Stimulated activated CD4-positive, alpha-beta T cell treated with anti-CD3 and anti-CD28 coated beads, TNF-alpha, amount 100 ng/mL, for 4 hours (primary cell): Measurements from ENCODE around the gene PTOV1.
A peak's percentile ranks its signal among the peaks of the same experiment; 100 is the strongest.

Experiments
- DNase-seq, 3 experiments: peaks; one replicate each; pipeline ENCODE4 v3.0.0-alpha.2; 2020; ENCODE audit warnings: low read depth in 3 of 3

Gene PTOV1

DNA sequence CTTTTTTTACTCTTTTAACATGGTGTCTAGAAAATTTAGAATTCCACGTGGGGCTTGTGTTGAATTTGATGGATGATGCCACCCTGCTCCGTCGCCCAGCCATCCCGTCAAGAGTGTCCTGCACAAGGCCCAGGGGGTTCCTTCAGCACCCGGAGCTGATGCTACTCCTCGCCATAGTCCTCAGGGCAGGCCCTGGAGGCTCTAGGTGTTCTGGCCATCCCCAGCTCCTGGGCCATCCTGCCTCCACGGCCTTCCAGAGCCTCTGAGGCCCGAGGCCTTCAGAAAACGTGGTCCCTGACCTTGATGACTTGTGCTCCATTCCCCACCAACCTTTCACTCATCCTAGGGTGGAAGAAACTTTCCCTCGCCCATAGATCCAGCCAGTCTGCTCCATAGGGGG, 22.9 kb downstream of the PTOV1 start:
- no peak for DNase-seq

DNA sequence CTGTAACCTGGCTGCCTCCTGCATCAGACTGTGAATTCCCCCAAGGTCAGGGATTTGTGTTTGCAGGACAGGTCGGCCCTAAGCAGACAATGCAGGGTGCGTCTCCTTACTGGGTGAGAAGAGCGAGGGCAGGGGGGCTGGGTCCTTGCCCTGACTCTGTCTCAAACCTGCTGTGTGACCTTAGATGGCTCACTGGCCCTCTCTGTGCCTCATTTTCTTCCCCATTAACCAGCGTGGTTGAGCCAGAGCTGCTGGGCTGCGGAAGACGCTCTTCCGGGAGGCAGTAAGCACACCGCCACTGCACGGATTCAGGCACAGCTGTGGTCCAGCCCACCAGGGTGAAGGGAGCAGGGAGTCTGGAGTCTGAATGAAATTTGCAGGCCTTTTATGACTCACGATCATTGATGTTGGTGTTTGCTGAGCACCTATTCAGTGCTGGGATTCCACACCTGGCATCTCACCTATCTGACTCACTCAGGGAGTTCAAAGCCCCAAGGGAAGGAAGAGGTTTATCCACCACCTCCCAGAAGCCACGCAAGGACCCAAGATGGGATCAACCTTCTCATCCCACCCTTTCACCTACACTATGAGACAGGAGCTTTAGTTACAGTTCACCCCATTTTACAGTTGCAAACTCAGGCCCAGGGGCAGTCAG, 23.7 kb downstream of the PTOV1 start:
- no peak for DNase-seq

DNA sequence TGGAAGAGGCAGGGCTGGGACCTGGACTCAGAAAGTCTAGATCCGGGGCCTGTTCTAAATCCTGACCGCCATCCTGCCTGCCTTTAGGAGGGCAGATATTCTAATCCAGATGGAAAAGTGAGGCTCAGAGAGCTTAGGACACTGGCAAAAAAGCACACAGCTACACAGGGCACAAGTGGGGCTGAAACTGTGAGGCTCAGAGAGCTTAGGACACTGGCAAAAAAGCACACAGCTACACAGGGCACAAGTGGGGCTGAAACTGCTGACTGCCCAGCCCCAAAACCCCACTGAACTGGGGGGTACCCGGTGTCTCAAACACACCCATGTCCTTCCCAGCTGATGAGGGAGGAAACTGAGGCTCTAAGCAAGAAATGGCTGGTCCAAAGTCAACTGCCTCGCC, 24.2 kb downstream of the PTOV1 start:
- DNase-seq: no peak

DNA sequence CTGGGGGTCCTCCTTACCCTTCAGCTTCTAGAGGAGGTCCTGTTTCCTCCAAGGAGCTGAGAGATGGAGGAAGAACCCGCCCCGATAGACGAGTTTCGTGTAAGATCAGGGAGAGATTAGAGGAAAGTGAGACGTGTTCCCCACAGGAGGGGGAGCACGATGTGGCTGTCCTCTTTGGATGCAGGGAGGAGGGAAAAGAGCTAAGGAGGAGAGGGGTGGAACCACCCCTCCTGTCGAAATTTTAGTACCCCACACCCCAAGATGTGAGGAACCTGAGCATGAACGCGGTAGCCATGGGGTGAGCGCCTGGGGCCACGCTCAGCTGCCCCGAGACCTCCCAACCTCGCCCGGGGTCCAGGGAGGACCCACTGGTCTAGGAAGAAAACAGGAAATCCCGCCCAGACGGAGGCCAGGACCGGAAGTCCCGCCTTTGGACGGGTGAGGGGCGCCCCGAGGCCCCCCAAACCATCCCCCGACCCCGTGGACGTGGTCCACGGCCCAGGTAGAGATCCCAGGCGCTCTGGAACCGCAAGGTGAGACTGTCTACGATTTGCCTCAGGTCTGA, 25.0 kb downstream of the PTOV1 start:
- peak in 1 of 3 experiments; percentile 45 for DNase-seq

DNA sequence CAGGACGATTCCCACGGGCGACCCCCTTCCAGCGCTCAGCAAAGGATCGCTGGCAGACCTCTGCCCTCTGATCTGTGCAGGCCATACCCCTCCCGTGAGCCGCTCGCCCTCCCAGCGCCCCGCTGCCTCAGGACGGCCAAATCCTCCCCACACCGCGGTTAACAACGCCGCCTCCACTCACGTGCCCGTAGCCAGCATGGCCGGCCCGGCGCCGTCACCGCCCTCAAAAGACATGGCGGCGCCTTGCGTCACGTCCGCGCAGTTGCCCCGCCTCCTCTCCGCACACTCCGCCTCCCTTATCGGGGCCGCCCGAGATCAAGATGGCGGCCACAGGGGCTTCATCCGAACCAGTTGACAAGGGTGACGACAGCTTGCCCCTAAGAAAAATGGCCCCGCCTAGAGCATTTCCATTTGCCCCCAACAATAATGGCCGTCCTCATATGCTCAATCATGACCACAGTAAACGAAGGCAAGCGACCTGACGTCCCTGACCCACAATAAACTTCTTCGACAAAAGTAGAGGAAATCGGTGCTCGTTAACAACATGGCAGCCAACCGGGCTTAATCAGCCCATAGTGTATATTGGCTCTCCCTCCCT, 25.6 kb downstream of the PTOV1 start:
- DNase-seq: peak; percentile 93 to 96 (median 95)

DNA sequence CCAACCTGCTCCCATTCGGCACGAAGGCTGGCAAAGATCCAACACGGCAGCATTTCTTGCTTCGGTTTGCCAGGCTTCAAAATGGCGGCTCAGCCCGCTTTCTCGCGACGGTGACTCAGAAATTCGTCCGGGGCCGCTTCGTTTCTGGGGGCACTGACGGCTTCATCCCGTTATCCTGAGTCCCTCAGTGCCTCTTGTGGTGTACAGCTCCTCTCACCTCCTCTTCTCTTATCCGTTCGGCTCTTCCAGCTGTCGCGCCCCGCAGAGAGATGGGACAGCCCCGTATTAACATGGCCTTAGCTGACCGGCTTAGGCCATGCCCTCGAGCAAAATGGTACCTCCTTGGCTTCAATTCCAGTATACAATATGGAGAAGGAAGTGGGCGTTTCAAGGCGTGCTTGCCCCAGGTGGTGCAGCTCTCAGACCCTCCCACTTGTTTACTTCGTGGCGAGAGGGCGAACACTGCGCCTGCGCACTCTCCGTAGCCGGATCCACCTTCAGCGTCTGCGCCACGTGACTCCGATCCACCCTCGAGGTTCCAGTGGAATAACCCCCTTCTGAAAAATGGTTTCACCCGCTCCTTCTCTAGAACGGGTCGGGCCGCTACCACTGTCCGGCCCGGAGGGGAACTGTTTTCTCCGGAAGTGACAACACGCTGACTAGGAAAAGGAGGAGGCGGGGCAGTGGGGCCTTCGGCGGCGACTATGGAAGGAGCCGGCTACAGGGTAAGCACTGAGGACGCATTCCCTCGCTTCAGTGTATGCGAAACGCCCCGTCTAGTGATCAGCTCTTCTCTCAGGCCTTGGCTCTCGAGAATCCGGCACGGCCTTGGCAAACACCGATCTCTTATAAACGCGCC, 26.3 kb downstream of the PTOV1 start, which contains the start of the genes AKT1S1 and TBC1D17:
Gene AKT1S1, minus strand, starts transcription at position 336 of the 859 bp plus-strand sequence. CDS start 4,060 bp downstream, outside the sequence.
Gene TBC1D17, plus strand, starts transcription at position 683 of the 859 bp plus-strand sequence. Its CDS starts 22 bp downstream, at position 705.
- DNase-seq: peak; percentile 89 to 98 (median 96)

DNA sequence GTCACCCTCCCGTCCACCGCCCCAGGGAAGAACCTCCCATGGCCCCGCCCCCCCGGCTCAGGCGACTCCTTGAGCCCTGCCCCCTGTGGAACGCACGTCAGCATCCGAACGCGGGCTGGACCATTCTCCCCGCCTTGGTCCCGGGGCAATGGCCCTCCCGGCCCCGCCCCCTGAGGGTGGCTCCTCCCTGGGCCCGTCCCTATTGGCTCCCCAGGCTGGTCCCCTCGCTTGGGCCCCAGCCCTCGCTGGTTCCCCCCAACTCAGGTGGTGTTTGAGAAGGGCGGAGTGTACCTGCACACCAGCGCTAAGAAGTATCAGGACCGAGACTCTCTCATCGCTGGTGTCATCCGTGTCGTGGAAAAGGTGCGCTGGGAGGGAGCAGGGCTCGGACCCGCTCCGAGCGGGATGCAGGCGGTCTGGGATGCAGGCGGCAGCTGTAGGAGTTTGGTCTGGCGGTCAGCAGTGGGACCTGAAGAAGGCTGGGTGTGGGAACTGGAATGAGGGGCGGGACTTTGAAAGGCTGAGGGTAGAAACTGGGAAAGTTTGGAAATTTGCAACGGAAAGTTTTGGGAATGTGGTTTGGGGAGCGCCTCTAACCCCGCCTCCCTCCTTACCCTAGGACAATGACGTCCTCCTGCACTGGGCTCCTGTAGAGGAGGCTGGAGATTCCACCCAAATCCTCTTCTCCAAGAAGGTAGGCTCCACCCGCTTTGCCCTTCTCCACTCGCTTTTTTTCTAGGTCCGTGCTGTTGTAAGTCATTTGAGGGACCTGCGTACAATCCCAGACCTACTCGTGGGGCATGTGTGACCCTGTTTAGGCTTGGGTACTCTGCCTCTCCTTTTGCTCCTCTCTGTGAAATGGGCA, 27.2 kb downstream of the PTOV1 start:
- DNase-seq: peak; percentile 92 to 98 (median 96)

DNA sequence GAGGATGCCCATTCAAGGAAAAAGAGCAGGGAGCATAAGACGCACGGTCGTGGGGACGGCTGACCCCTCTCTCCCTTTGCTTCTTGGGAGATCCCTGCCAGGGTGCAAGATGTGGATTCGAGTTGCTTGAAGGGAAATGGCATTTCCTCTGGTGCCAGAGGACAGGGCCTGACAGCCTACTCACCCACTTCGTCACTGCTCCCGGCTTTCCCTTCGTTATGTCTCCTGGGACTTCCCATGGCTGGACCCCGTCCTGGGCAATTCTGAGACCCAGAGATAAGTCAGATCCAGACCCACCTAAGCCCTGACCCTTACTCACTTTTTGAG, 27.7 kb downstream of the PTOV1 start:
- no peak for DNase-seq

DNA sequence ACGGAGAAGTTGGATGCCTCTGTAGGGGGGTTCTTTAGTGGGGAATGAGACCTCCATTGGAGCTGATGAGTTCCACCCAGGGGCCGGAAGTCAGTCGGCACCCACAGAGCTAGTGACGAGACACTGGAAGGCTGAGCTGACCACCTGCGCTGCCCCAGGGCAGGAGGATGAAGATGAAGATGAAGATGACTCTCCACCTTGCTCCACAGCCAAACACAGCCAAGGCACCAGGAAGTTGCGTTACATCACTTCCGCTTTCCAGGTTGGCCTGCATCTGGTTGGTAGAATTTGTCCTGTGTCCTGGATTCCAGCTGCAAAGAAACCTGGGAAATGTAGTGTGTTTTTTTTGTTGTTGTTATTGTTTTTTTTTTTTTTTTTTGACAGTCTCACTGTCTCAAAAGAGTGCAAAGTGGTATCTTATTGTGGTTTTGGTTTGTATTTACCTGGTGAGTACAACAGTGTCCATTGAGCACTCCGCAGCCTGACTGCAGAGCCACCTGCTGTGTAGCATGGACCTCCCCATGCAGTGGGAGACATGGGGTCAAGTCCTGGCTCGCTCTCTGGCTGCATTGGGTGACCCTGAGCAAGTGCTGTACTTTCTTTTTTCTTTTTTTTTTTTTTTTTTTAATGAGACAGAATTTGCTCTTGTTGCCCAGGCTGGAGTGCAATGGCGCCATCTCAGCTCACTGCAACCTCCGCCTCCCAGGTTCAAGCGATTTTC, 28.4 kb downstream of the PTOV1 start:
- no peak for DNase-seq

DNA sequence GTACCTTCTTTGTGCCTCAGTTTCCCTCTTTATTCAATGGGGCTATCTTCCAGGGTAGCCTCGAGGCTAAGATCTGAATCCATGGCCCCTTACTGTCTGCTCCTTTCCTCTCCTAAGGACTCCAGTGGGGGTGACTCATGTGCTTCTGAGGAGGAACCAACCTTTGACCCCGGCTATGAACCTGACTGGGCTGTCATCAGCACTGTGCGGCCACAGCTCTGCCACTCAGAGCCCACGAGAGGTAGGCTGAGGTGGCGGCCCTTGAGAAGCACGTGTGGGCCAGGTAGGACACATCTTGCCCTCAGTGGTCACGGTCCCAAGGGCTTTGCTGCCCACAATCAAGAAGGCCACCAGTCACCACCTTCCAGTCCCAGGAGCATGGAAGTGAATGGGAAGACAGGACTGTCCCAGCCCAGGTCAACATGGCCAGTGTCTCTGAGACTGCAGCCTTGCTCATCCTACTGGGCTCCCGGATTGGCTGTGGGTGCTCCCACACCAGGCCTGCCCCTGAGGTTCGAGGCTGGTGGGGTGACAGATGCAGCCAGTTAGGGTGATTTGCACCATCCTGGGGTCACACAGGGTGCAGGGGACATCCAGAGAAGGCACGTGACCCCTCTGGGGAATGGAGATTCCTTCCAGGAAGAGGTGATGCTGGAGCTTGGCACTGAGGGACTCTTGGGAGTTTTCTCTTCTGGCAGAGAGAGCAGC, 29.4 kb downstream of the PTOV1 start:
- DNase-seq: no peak

DNA sequence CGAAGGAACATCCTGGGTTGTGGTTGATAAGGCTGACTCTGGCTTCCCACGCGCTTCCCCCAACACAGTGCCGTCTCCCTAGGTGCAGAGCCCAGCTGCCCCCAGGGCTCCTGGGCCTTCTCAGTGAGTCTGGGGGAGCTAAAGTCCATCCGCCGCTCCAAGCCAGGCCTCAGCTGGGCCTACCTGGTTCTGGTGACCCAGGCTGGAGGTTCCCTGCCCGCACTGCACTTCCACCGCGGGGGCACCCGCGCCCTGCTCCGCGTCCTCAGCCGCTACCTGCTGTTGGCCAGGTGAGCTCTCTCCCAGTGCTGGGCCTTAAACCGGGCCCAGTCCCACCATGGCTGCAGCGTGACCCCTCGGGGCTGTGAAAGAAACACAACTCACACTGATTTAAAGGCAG, 30.2 kb downstream of the PTOV1 start:
- DNase-seq: no peak

DNA sequence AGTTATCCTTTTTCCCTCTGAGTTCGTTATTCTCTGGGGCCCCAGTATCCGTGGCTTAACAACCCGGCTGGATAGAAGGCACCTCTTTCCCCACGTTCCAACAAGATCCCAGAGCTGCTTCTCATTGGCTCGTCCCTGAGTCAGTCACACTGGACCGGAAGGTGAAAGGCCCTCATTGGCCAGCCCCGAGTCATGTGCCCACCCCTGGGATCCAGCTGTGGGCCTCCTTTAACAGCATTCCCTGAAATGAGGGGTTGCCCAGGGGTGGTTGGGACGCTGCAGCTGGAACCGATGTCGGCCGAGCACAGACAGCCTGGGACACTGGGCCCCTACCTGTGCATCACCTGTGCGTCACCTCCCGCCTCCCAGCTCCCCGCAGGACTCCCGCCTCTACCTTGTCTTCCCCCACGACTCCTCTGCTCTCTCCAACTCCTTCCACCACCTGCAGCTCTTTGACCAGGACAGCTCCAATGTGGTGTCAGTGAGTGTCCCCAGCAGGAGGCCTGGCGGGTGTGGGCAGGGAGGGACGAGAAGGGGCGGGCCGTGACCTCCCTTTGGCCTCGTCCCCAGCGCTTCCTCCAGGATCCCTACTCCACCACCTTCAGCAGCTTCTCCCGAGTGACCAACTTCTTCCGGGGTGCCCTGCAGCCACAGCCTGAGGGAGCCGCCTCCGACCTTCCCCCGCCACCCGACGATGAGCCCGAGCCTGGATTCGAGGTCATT, 30.9 kb downstream of the PTOV1 start:
- DNase-seq: no peak

DNA sequence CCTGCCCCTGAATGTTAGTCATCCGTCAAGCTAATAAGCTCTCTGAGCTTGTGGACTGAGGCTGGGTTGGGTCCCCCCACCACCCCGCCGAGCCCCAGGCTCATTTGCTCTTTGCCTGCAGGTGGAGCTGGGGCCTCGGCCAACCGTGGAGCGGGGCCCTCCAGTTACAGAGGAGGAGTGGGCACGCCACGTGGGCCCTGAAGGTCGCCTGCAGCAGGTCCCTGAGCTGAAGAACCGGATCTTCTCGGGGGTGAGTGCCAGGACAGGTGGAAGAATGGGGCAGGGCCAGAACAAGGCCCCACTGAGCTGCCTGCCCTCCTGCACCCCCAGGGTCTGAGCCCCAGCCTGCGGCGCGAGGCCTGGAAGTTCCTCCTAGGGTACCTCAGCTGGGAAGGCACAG, 31.7 kb downstream of the PTOV1 start:
- DNase-seq: no peak

DNA sequence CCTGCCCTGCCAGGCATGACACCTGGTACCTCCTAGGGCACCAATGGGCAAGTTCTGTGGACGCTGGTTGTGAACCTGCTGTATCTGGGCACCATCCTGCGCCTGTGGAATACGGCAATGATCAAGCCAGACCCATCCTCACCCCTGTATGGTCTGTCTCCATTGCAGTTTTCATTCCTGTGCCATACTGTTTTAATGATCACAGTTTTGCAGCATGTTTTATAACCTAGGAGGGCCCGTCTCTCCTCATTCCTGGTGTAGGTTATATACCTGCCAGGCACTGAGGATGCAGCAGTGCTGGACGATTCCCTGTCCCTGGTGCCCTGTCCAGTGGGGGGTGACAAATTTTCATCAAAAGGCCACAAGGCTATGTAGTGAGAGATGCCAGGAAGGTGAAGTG, 32.1 kb downstream of the PTOV1 start:
- no peak for DNase-seq

DNA sequence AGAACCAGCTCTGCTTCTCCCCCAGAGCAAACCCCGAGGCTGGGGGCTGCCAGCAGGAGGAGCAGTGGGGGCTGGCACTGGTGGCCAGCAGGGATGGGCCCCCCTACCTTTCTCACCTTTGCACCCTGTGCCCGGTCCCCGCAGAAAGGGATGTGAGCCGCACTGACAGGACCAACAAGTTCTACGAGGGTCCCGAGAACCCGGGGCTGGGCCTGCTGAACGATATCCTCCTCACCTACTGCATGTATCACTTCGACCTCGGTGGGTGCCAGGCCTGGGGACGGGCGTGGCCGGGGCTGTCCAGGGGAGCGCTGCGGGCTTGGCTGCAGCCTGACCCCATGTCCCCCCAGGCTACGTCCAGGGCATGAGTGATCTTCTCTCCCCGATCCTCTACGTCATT, 33.1 kb downstream of the PTOV1 start:
- no peak for DNase-seq

DNA sequence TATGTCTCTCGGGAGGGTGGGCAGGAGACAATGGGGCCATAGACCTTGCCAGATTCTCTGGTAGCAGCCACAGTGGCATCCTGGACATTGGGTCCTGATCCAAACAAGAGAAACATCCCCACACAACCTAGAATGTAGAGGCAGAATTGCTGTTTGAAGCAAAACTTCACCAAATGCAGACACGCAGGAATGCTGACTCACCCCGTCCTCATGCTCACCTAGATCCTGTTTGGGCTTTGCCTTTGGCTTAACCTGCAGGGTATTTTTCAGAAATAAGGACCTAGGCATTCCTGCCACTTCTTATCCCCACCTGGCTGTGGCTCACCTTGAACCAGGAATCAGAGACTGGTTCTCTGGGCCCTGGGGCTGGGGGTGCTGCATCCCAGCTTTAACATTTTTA, 33.8 kb downstream of the PTOV1 start:
- no peak for DNase-seq

DNA sequence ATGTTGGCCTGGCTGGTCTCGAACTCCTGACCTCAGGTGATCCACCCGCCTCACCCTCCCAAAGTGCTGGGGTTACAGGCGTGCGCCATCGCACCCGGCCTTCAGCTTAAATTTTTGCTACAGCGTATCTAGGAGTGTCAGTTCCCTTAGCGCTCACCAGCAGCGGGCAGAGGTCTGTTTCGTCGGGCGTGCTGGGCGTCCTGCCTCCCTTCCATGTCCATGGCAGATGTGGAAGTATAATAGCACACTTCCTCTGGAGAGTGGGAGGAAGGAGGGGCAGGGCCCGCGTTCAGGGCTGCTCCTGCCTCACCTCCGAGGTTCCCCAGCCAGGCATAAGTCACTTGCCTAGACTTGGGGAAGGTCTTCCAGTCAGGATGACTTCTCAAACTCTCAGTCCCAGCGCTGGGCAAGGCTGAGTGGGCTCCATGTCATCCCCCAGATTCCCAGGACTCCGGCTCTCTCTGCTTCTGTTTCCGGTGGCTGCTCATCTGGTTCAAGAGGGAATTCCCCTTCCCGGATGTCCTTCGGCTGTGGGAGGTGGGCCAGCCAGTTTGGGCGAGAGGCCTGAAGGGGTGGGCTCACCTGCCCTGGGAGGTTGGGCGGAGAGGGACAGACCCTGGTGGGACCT, 36.2 kb downstream of the PTOV1 start:
- no peak for DNase-seq

DNA sequence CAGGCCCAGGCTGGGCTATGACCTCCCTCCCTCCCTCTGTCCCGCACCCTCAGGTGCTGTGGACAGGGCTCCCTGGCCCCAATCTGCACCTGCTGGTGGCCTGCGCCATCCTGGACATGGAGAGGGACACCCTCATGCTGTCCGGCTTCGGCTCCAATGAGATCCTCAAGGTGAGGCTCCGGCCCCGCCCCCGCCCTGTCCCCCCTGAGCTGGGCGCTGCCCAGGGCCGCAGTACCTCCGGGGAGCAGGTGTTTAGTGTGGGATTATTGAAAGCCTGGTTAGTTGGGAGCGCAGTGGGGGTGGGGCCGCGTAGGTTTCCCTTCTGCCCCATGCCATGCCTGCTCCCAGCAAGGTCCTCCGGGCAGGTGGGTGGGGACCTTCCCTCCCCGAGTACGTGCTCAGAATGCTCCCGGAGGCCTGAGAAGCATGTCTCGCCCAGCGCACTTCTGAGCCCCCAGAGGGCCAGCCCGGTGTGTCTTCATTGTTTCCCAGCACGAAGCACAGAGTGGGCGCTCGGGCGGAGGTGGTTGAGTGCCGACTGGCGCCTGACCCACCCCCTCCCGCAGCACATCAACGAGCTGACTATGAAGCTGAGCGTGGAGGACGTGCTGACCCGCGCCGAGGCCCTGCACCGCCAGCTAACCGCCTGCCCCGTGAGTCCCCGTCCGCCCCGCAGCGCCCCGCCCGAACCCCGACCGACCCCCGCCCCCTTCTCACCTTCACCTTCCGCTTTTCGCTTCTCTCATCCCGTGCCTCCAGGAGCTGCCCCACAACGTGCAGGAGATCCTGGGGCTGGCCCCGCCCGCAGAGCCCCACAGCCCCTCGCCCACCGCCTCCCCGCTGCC, 36.9 kb downstream of the PTOV1 start:
- no peak for DNase-seq
